A673 (cell line): ENCODE measurements around the gene RASGRP1.

Source experiments
- EZH2 ChIP-seq: fragments of 200-600 bp; sonication (generic); IDR thresholded peaks from 2 replicates; pipeline ENCODE4 v1.6.1; 2017; ENCODE audit warnings: borderline replicate concordance, low read depth, mild to moderate bottlenecking, mixed read lengths, antibody characterized with exemption, low read length; ENCODE audit not compliant: poor library complexity, severe bottlenecking
- TF ChIP-seq, protein P1 (sequence below): fragments of 300-800, 200-600 bp; sonication (generic); conservative IDR thresholded peaks from 2 replicates; pipeline ENCODE4 v1.5.1; 2017; ENCODE audit warnings: low read depth, mild to moderate bottlenecking, antibody characterized with exemption, low read length, moderate library complexity, mixed read lengths

DNA sequence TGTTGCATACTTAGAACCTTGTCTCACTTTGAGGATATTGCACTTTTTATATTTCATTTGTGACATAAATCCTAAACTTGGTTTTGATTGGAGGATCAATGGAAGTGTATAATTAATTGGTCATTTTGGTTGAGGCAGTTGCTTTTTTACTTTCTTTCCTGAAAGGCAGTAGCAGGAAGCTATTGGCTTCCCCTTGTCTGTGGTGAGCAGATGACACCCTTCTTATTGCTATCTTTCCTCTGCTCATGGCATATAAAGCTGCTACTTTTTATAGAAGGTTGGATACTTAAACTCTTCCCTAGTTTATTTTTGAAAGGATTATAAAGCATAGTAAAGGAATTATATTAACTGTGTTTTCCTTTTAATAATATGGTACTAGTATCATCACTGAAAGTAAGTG is 82.0 kb downstream of the RASGRP1 start:
- TF ChIP-seq EZH2: no peak
- TF ChIP-seq, protein P1, sequence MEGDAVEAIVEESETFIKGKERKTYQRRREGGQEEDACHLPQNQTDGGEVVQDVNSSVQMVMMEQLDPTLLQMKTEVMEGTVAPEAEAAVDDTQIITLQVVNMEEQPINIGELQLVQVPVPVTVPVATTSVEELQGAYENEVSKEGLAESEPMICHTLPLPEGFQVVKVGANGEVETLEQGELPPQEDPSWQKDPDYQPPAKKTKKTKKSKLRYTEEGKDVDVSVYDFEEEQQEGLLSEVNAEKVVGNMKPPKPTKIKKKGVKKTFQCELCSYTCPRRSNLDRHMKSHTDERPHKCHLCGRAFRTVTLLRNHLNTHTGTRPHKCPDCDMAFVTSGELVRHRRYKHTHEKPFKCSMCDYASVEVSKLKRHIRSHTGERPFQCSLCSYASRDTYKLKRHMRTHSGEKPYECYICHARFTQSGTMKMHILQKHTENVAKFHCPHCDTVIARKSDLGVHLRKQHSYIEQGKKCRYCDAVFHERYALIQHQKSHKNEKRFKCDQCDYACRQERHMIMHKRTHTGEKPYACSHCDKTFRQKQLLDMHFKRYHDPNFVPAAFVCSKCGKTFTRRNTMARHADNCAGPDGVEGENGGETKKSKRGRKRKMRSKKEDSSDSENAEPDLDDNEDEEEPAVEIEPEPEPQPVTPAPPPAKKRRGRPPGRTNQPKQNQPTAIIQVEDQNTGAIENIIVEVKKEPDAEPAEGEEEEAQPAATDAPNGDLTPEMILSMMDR: no peak
